ENCODE results near the gene TACR2. TPM values are rescaled to one million over a fixed set of nuclear protein-coding genes. Genes with fewer than 3 reads are reported as not detected.

Gene TACR2
- polyA plus RNA-seq, 3 donors, result 0.19 to 0.23 (median 0.20) TPM

- H3K4me2 ChIP-seq (replicated peaks; ENCODE audit: extremely low read depth, low read length, poor library complexity, severe bottlenecking), result no peak overlapping the region
- Mint-ChIP-seq H3K36me3 (peaks cover 80 to 96% of the 10 kb centered on the region in 2 donors), H3K27me3 (ENCODE audit: low read depth in 3 of 3) (no peaks in the 10 kb centered on the region), H3K4me1 (peaks cover 8% of the 10 kb centered on the region), H3K27ac (peak overlapping the region in 4 of 7 donors; percentile 32 to 78 (median 54)), H3K9me3 (peaks cover 0 to 2% (median 0%) of the 10 kb centered on the region in 7 donors), H3K4me3 (no peak overlapping the region)
- H3K27me3 ChIP-seq (ENCODE audit: control insufficient read depth in 2 of 2, insufficient read depth in 2 of 2, low read length in 2 of 2), result no peaks in the 10 kb centered on the region
- no peak overlapping the region for H3K9ac ChIP-seq (ENCODE audit: insufficient read depth, low read length, poor library complexity, severe bottlenecking)
- H3K36me3 ChIP-seq (replicated peaks in 1 of 2; ENCODE audit: control insufficient read depth in 1 of 2, insufficient read depth in 2 of 2, low read length in 2 of 2), result peaks cover 88 to 99% of the 10 kb centered on the region in 2 donors
- H3K4me1 ChIP-seq (ENCODE audit: control insufficient read depth in 1 of 2, insufficient read depth in 2 of 2, low read length in 2 of 2), result peaks cover 8% of the 10 kb centered on the region in 2 donors
- no peak overlapping the region for H2AFZ ChIP-seq (ENCODE audit: insufficient read depth, low read depth, low read length, poor library complexity, severe bottlenecking)
- no peaks in the 10 kb centered on the region for H3K9me3 ChIP-seq (replicated peaks in 1 of 2; ENCODE audit: control insufficient read depth in 1 of 2, insufficient read depth in 1 of 2, low read length in 2 of 2)
- TF ChIP-seq CTCF (IDR thresholded peaks at IDR 0.05), result no peak
- DNase-seq, result no peak
- WGBS (ENCODE audit: insufficient coverage), result 87% methylated on average over 3 of the region's 6 CpGs
- intact Hi-C loops (cut with micrococcal nuclease), result no loop called here
- H3K79me2 ChIP-seq (ENCODE audit: insufficient read depth, low read length), result peaks cover 6% of the 10 kb centered on the region
- no peak overlapping the region for H3K4me3 ChIP-seq (replicated peaks in 1 of 3; ENCODE audit: low read depth in 2 of 3, low read length in 3 of 3)
- H3K27ac ChIP-seq (ENCODE audit: low read depth in 1 of 2, low read length in 2 of 2), result peak overlapping the region in 1 of 2 donors; percentile 42
- peaks cover 64% of the 10 kb centered on the region for H4K20me1 ChIP-seq (ENCODE audit: insufficient read depth, low read length)
Measured at GRCh38 chr10:69391158-69391557, 25.6 kb downstream of the TACR2 start.

GRCh38 chr10:69389827-69390490 lies 26.8 kb downstream of the TACR2 start:
- H2AFZ ChIP-seq (ENCODE audit: insufficient read depth, low read depth, low read length, poor library complexity, severe bottlenecking), result no peak overlapping the region
- H4K20me1 ChIP-seq (ENCODE audit: insufficient read depth, low read length), result peaks cover 58% of the 10 kb centered on the region
- H3K36me3 Mint-ChIP-seq, result peaks cover 81 to 96% of the 10 kb centered on the region in 2 donors
- peaks cover 6% of the 10 kb centered on the region for H3K79me2 ChIP-seq (ENCODE audit: insufficient read depth, low read length)
- peak overlapping the region in 1 of 2 donors; percentile 42 for H3K27ac ChIP-seq (ENCODE audit: low read depth in 1 of 2, low read length in 2 of 2)
- no peaks in the 10 kb centered on the region for H3K9me3 ChIP-seq (replicated peaks in 1 of 2; ENCODE audit: control insufficient read depth in 1 of 2, insufficient read depth in 1 of 2, low read length in 2 of 2)
- no peaks in the 10 kb centered on the region for H3K27me3 Mint-ChIP-seq (ENCODE audit: low read depth in 3 of 3)
- 73% methylated on average over 7 of the region's 8 CpGs for WGBS (ENCODE audit: insufficient coverage)
- peaks cover 8% of the 10 kb centered on the region in 2 donors for H3K4me1 ChIP-seq (ENCODE audit: control insufficient read depth in 1 of 2, insufficient read depth in 2 of 2, low read length in 2 of 2)
- H3K4me1 Mint-ChIP-seq, result peaks cover 8% of the 10 kb centered on the region
- H3K9ac ChIP-seq (ENCODE audit: insufficient read depth, low read length, poor library complexity, severe bottlenecking), result no peak overlapping the region
- H3K36me3 ChIP-seq (replicated peaks in 1 of 2; ENCODE audit: control insufficient read depth in 1 of 2, insufficient read depth in 2 of 2, low read length in 2 of 2), result peaks cover 91 to 99% of the 10 kb centered on the region in 2 donors
- no peak for DNase-seq
- H3K4me3 Mint-ChIP-seq, result no peak overlapping the region
- peaks cover 0 to 2% (median 0%) of the 10 kb centered on the region in 7 donors for H3K9me3 Mint-ChIP-seq
- H3K27me3 ChIP-seq (ENCODE audit: control insufficient read depth in 2 of 2, insufficient read depth in 2 of 2, low read length in 2 of 2), result no peaks in the 10 kb centered on the region
- TF ChIP-seq CTCF (IDR thresholded peaks at IDR 0.05), result no peak
- H3K4me3 ChIP-seq (replicated peaks in 1 of 3; ENCODE audit: low read depth in 2 of 3, low read length in 3 of 3), result no peak overlapping the region
- intact Hi-C loops (cut with micrococcal nuclease), result no loop called here
- peak overlapping the region in 5 of 7 donors; percentile 28 to 70 (median 58) for H3K27ac Mint-ChIP-seq
- H3K4me2 ChIP-seq (replicated peaks; ENCODE audit: extremely low read depth, low read length, poor library complexity, severe bottlenecking), result no peak overlapping the region
